SK-N-SH (cell line): Measurements from ENCODE around the gene CATSPER4. TPM values are rescaled to one million over a fixed set of nuclear protein-coding genes. Genes with fewer than 3 reads are reported as not detected.
A peak's percentile ranks its signal among the peaks of the same experiment; 100 is the strongest.

Experiments used
- CTCF ChIA-PET: fragments of 300-600, 350-600 bp; formaldehyde crosslinking; extraction: SDS; loops from one replicate; lab custom pipeline; 2021; lab: Yijun Ruan, JAX
- POLR2A ChIA-PET: fragments of 350-600 bp; sonication (Branson Sonifier 250); formaldehyde crosslinking; extraction: SDS; loops from one replicate; lab custom pipeline; 2020; ENCODE audit warnings: antibody characterized with exemption, inconsistent platforms; lab: Yijun Ruan, JAX
- DNase-seq: peaks from one replicate; pipeline ENCODE4 v3.0.0; 2012
- H2AFZ ChIP-seq: fragments of 200-600 bp; sonication (generic); 2 replicates; pipeline ENCODE4 v1.8.1; 2016; ENCODE audit warnings: antibody characterized with exemption, mild to moderate bottlenecking, low read depth
- H3F3A ChIP-seq: fragments of 200-600 bp; sonication (generic); replicated peaks from 2 replicates; pipeline ENCODE3; 2016; ENCODE audit warnings: antibody characterized with exemption, mild to moderate bottlenecking; ENCODE audit not compliant: insufficient read depth
- H3K27ac ChIP-seq, 2 experiments: fragments of 200-500 bp in 1 of 2; fragments of 200-600 bp in 1 of 2; sonication (Bioruptor generic) in 1 of 2; sonication (generic), shearing (Covaris generic) in 1 of 2; 2 replicates each; pipeline versions ENCODE4 v1.5.1 to v1.6.1; 2014 to 2016; ENCODE audit warnings: low read depth in 2 of 2, inconsistent platforms in 1 of 2, low read length in 1 of 2, mild to moderate bottlenecking in 1 of 2, mixed read lengths in 1 of 2
- H3K27me3 ChIP-seq: fragments of 200-600 bp; sonication (generic), shearing (Covaris generic); 2 replicates; pipeline ENCODE4 v1.6.1; 2016; ENCODE audit warnings: mixed run types; ENCODE audit not compliant: insufficient read depth
- H3K36me3 ChIP-seq, 2 experiments: fragments of 200-500 bp in 1 of 2; fragments of 200-600 bp in 1 of 2; sonication (Bioruptor generic) in 1 of 2; sonication (generic) in 1 of 2; replicated peaks in 1 of 2; 2 replicates each; pipeline versions ENCODE3 to v1.5.1; 2014 to 2016; ENCODE audit warnings: low read length in 1 of 2, mild to moderate bottlenecking in 1 of 2; ENCODE audit not compliant: insufficient read depth in 2 of 2, control insufficient read depth in 1 of 2
- H3K4me1 ChIP-seq, 2 experiments: fragments of 200-500 bp in 1 of 2; fragments of 200-600 bp in 1 of 2; sonication (Bioruptor generic) in 1 of 2; sonication (generic), shearing (Covaris generic) in 1 of 2; 2 replicates each; pipeline versions ENCODE4 v1.5.1 to v1.6.1; 2014 to 2016; ENCODE audit warnings: low read depth in 1 of 2, low read length in 1 of 2, mixed run types in 1 of 2; ENCODE audit not compliant: insufficient read depth in 2 of 2, control insufficient read depth in 1 of 2
- H3K4me2 ChIP-seq: fragments of 200-600 bp; sonication (generic), shearing (Covaris generic); 2 replicates; pipeline ENCODE4 v1.6.1; 2017; ENCODE audit warnings: mixed run types
- H3K4me3 ChIP-seq, 2 experiments: fragments of 200-500 bp in 1 of 2; fragments of 200-600 bp in 1 of 2; sonication (Bioruptor generic) in 1 of 2; sonication (generic), shearing (Covaris generic) in 1 of 2; 2 replicates each; pipeline versions ENCODE4 v1.5.1 to v1.8.1; 2014 to 2016; ENCODE audit warnings: low read depth in 2 of 2, inconsistent platforms in 1 of 2, low read length in 1 of 2, mild to moderate bottlenecking in 1 of 2, mixed read lengths in 1 of 2, moderate library complexity in 1 of 2
- H3K79me2 ChIP-seq: fragments of 200-600 bp; sonication (generic); 2 replicates; pipeline ENCODE4 v1.8.1; 2017; ENCODE audit warnings: mild to moderate bottlenecking; ENCODE audit not compliant: insufficient read depth
- H3K9ac ChIP-seq: fragments of 200-600 bp; sonication (generic); 2 replicates; pipeline ENCODE4 v1.6.1; 2017; ENCODE audit warnings: mixed run types
- H3K9me2 ChIP-seq: fragments of 200-600 bp; sonication (generic); 2 replicates; pipeline ENCODE4 v1.6.1; 2017; ENCODE audit warnings: mixed run types
- H3K9me3 ChIP-seq: fragments of 200-600 bp; sonication (generic); 2 replicates; pipeline ENCODE4 v1.6.1; 2017; ENCODE audit warnings: mixed run types, mild to moderate bottlenecking, moderate library complexity
- H4K20me1 ChIP-seq: fragments of 200-600 bp; sonication (generic); 2 replicates; pipeline ENCODE4 v1.6.1; 2017; ENCODE audit warnings: mild to moderate bottlenecking, mixed run types; ENCODE audit not compliant: insufficient read depth
- CHD2 ChIP-seq: fragments of 150-350 bp; IDR thresholded peaks from 2 replicates; pipeline ENCODE4 v1.6.1; 2018; ENCODE audit warnings: low read length; ENCODE audit not compliant: partially characterized antibody
- CTCF ChIP-seq: fragments of 200-600 bp; sonication (generic); IDR thresholded peaks from 2 replicates; pipeline ENCODE4 v1.6.1; 2017; ENCODE audit warnings: antibody characterized with exemption, mild to moderate bottlenecking, moderate library complexity
- ELF1 ChIP-seq: IDR thresholded peaks from 2 replicates; pipeline ENCODE4 v1.4.0; 2012
- EZH2phosphoT487 ChIP-seq: fragments of 200-600 bp; sonication (generic); IDR thresholded peaks from 2 replicates; pipeline ENCODE4 v1.6.1; 2017; ENCODE audit warnings: low read depth, mixed run types, mild to moderate bottlenecking, antibody characterized with exemption, moderate library complexity, borderline replicate concordance
- FOXM1 ChIP-seq: IDR thresholded peaks from 2 replicates; pipeline ENCODE4 v1.4.0; 2012; ENCODE audit warnings: low read depth, mild to moderate bottlenecking
- GATA2 ChIP-seq: sonication (generic); formaldehyde crosslinking; IDR thresholded peaks from 2 replicates; pipeline ENCODE4 v1.5.0; 2020; ENCODE audit warnings: mild to moderate bottlenecking, missing genetic modification reagents
- NFIC ChIP-seq: IDR thresholded peaks from 2 replicates; pipeline ENCODE4 v1.4.0; 2012; ENCODE audit warnings: borderline replicate concordance
- NRF1 ChIP-seq: IDR thresholded peaks from 2 replicates; pipeline ENCODE4 v1.6.1; 2012; ENCODE audit warnings: low read depth, mild to moderate bottlenecking, low read length
- RCOR1 ChIP-seq: fragments of 150-350 bp; IDR thresholded peaks from 2 replicates; pipeline ENCODE4 v1.6.1; 2017; ENCODE audit warnings: antibody characterized with exemption, low read length
- REST ChIP-seq: IDR thresholded peaks from 2 replicates; pipeline ENCODE4 v1.6.1; 2012; ENCODE audit warnings: mild to moderate bottlenecking, low read depth, low read length, moderate library complexity
- SIN3A ChIP-seq: IDR thresholded peaks from 2 replicates; pipeline ENCODE4 v1.6.1; 2012; ENCODE audit warnings: low read depth, mild to moderate bottlenecking, low read length, moderate library complexity, borderline replicate concordance
- TAF1 ChIP-seq: IDR thresholded peaks from 2 replicates; pipeline ENCODE4 v1.6.1; 2012; ENCODE audit warnings: low read depth, mild to moderate bottlenecking, low read length, moderate library complexity, borderline replicate concordance
- TCF12 ChIP-seq: IDR thresholded peaks from 2 replicates; pipeline ENCODE4 v1.4.0; 2012
- TEAD4 ChIP-seq: IDR thresholded peaks from 2 replicates; pipeline ENCODE4 v1.4.0; 2012; ENCODE audit warnings: mild to moderate bottlenecking, borderline replicate concordance; ENCODE audit not compliant: insufficient read depth
- USF1 ChIP-seq: IDR thresholded peaks from 2 replicates; pipeline ENCODE4 v1.4.0; 2012; ENCODE audit warnings: low read depth, borderline replicate concordance
- WGBS: methylation state at CpG from one replicate; pipeline ENCODE4 v1.1.6; 2017; ENCODE audit warnings: low lambda C conversion rate; 5-methylcytosine and 5-hydroxymethylcytosine counted together
- polyA plus RNA-seq, 3 experiments: library from polyadenylated mRNA; depleted of rRNA; stranded (reverse); fragments of >200 nt; gene quantifications; 2 replicates each; pipeline ENCODE4 v1.2.3, GENCODE V29; 2012

Gene CATSPER4
- polyA plus RNA-seq, 1 of the 3 experiments (the other 2 are of a cell fraction): not detected

GRCh38 chr1:26162220-26162709 is 28.1 kb upstream of the CATSPER4 start:
- POLR2A ChIA-PET: interaction anchor here (1.5 kb wide), 1 partner anchor 51 kb away, joined by 3 read pairs; the partner anchor contains the start of gene PDIK1L
- CTCF ChIA-PET: interaction anchor here (0.9 to 13.7 kb wide), 7 partner anchors 15 to 160 kb away, joined by 3 to 131 read pairs (median 9); no protein-coding TSS in a partner anchor
- H3K27me3 ChIP-seq: no peaks in the 10 kb centered on the region
- H3K27ac ChIP-seq: no peak overlapping the region
- no peaks in the 10 kb centered on the region for H4K20me1 ChIP-seq
- H3K4me1 ChIP-seq: peaks cover 0 to 23% of the 10 kb centered on the region in 2 experiments; a peak in 1 of 4 replicates
- TF ChIP-seq TAF1: no peak
- WGBS: 76% methylated on average over 20 of the region's 21 CpGs
- DNase-seq: no peak
- H3K36me3 ChIP-seq: no peaks in the 10 kb centered on the region
- H3K79me2 ChIP-seq: no peaks in the 10 kb centered on the region
- H3K9ac ChIP-seq: no peak overlapping the region
- no peaks in the 10 kb centered on the region for H3K9me2 ChIP-seq
- no peak overlapping the region for H2AFZ ChIP-seq
- H3K9me3 ChIP-seq: no peaks in the 10 kb centered on the region
- peak overlapping the region; percentile 33; the same call in 1 of the 2 replicates for H3K4me2 ChIP-seq
- no peaks in the 10 kb centered on the region for H3F3A ChIP-seq
- H3K4me3 ChIP-seq: no peak overlapping the region

GRCh38 chr1:26163684-26164035 is 26.7 kb upstream of the CATSPER4 start:
- CTCF ChIA-PET: interaction anchor here (0.7 to 13.7 kb wide), 20 partner anchors 9 to 268 kb away, joined by 3 to 131 read pairs (median 4); partner anchors contain the start of genes CEP85 and SLC30A2
- 97% methylated on average over 8 of the region's 9 CpGs for WGBS
- Histone ChIP-seq H4K20me1 (no peaks in the 10 kb centered on the region), H3K9ac (no peak overlapping the region), H3K27me3 (no peaks in the 10 kb centered on the region), H2AFZ (peak overlapping the region; percentile 81; the same call in 1 of the 2 replicates), H3K4me2 (peak overlapping the region; percentile 67; the same call in 1 of the 2 replicates), H3F3A (peaks cover under 1% of the 10 kb centered on the region), H3K4me1 (peaks cover 0 to 18% of the 10 kb centered on the region in 2 experiments; a peak in 1 of 4 replicates), H3K9me2 (no peaks in the 10 kb centered on the region), H3K27ac (no peak overlapping the region), H3K9me3 (no peaks in the 10 kb centered on the region), H3K79me2 (no peaks in the 10 kb centered on the region), H3K4me3 (peak overlapping the region; percentile 49 to 56), H3K36me3 (no peaks in the 10 kb centered on the region)
- no peak for DNase-seq
- POLR2A ChIA-PET: no interaction called here
- no peak for TF ChIP-seq EZH2phosphoT487
- no peak for TF ChIP-seq CTCF
- TF ChIP-seq RCOR1: no peak
- no peak for TF ChIP-seq USF1
- no peak for TF ChIP-seq TEAD4
- no peak for TF ChIP-seq NRF1
- no peak for TF ChIP-seq SIN3A
- TF ChIP-seq NFIC: no peak
- no peak for TF ChIP-seq CHD2
- TF ChIP-seq REST: no peak
- TF ChIP-seq ELF1: no peak
- TF ChIP-seq GATA2: no peak
- TF ChIP-seq TAF1: no peak
- TF ChIP-seq TCF12: no peak
- no peak for TF ChIP-seq FOXM1
